ENCODE results near the gene SLC2A4RG.

GRCh38 chr20:63745424-63745805 is 5.8 kb downstream of the SLC2A4RG start:
- TF ChIP-seq CTCF (IDR thresholded peaks at IDR 0.05) (no peak), POLR2A (IDR thresholded peaks at IDR 0.05) (no peak), EP300 (IDR thresholded peaks at IDR 0.05) (no peak)
